SHP77 (cell line): ENCODE results near the gene SUMO4.

Source experiments
- DNase-seq, 2 experiments: peaks; one replicate each; lab custom pipeline; 2025; lab: John Stamatoyannopoulos, UW

SUMO4 gene

GRCh38 chr6:149431905-149432775 is 32.1 kb downstream of the SUMO4 start:
- peak; percentile 80 to 84 for DNase-seq

- DNase-seq = no peak
Observed at GRCh38 chr6:149433405-149433804, 33.3 kb downstream of the SUMO4 start.

- DNase-seq = no peak
Observed at GRCh38 chr6:149433881-149434280, 33.8 kb downstream of the SUMO4 start.

GRCh38 chr6:149435919-149436586 is 36.0 kb downstream of the SUMO4 start:
- no peak for DNase-seq

GRCh38 chr6:149436647-149437046 is 36.6 kb downstream of the SUMO4 start:
- no peak for DNase-seq

- DNase-seq = no peak
Observed at GRCh38 chr6:149437212-149437611, 37.1 kb downstream of the SUMO4 start.

- DNase-seq = no peak
Observed at GRCh38 chr6:149438855-149439254, 38.8 kb downstream of the SUMO4 start.

GRCh38 chr6:149439626-149440025 is 39.6 kb downstream of the SUMO4 start:
- DNase-seq = no peak

GRCh38 chr6:149440735-149441671 is 40.9 kb downstream of the SUMO4 start:
- DNase-seq = peak; percentile 25 to 57

- DNase-seq = no peak
Observed at GRCh38 chr6:149441740-149442139, 41.7 kb downstream of the SUMO4 start.

- DNase-seq = no peak
Observed at GRCh38 chr6:149443411-149444181, 43.5 kb downstream of the SUMO4 start.

GRCh38 chr6:149444360-149445094 is 44.5 kb downstream of the SUMO4 start:
- DNase-seq = peak in 1 of 2 experiments; percentile 56

- peak; percentile 40 to 56 for DNase-seq
Observed at GRCh38 chr6:149445095-149445466, 45.0 kb downstream of the SUMO4 start.

- DNase-seq = peak; percentile 59 to 88
Observed at GRCh38 chr6:149445573-149445972, 45.5 kb downstream of the SUMO4 start.

- no peak for DNase-seq
Observed at GRCh38 chr6:149446791-149447376, 46.8 kb downstream of the SUMO4 start.

- DNase-seq = no peak
Observed at GRCh38 chr6:149448821-149449453, 48.9 kb downstream of the SUMO4 start.

GRCh38 chr6:149449831-149450678 is 50.0 kb downstream of the SUMO4 start:
- no peak for DNase-seq
